HCT116 (cell line): ENCODE results near the gene CCDC17. TPM values are rescaled to one million over a fixed set of nuclear protein-coding genes. Genes with fewer than 3 reads are reported as not detected.

ENCODE experiments used
- ATAC-seq: fragments of 200-7000 bp; cut with Tn5 transposase; 2 replicates; pipeline ENCODE4 v1.9.1; 2020; ENCODE audit warnings: mild to moderate bottlenecking, moderate library complexity
- BruUV-seq: library from RNA; stranded (reverse); fragments of 400-500 nt; replicated peaks from 2 replicates; lab custom pipeline; 2021; lab: Mats Ljungman, UMichigan
- CTCF ChIA-PET: fragments of 300-600 bp; sonication (Branson Sonifier 250); formaldehyde crosslinking; loops from one replicate; lab custom pipeline; 2021; ENCODE audit warnings: antibody characterized with exemption; lab: Charles Lee
- POLR2A ChIA-PET: fragments of 300-600, 350-600 bp; sonication (Branson Sonifier 250); formaldehyde crosslinking; loops from one replicate; lab custom pipeline; 2021; ENCODE audit warnings: antibody characterized with exemption; lab: Charles Lee
- RAD21 ChIA-PET, 2 experiments: fragments of 300-600 bp; sonication (Branson Sonifier 250); formaldehyde crosslinking; loops; one replicate each; lab custom pipeline; 2023; ENCODE audit warnings: low total read pairs in 2 of 2; ENCODE audit not compliant: uncharacterized antibody in 2 of 2, unreplicated experiment in 2 of 2, low non-redundant PET in 1 of 2; lab: Charles Lee
- DNase-seq: peaks from one replicate; pipeline ENCODE4 v3.0.0-alpha.2; 2010; ENCODE audit warnings: low read depth, low spot score
- H2AFZ ChIP-seq: fragments of 200-600 bp; shearing (Covaris generic), sonication (generic); 2 replicates; pipeline ENCODE4 v1.6.1; 2017; ENCODE audit warnings: low read depth, mixed run types, mixed read lengths, antibody characterized with exemption, low read length; ENCODE audit not compliant: poor library complexity, severe bottlenecking
- H3K27ac ChIP-seq: 2 replicates; pipeline ENCODE4 v1.5.1; 2012; ENCODE audit warnings: low read depth, low read length
- H3K27me3 ChIP-seq: fragments of 200-600 bp; sonication (generic); 2 replicates; pipeline ENCODE4 v1.6.1; 2016; ENCODE audit warnings: mixed run types, low read length, mixed read lengths; ENCODE audit not compliant: insufficient read depth
- H3K36me3 ChIP-seq, 2 experiments: fragments of 200-500 bp in 1 of 2; fragments of 200-600 bp in 1 of 2; sonication (Bioruptor generic) in 1 of 2; sonication (generic) in 1 of 2; 2 replicates each; pipeline versions ENCODE4 v1.5.1 to v1.6.1; 2014 to 2016; ENCODE audit warnings: low read length in 2 of 2, inconsistent platforms in 1 of 2, mixed read lengths in 1 of 2, mixed run types in 1 of 2; ENCODE audit not compliant: insufficient read depth in 2 of 2, control insufficient read depth in 1 of 2
- H3K4me1 ChIP-seq, 2 experiments: fragments of 200-600 bp in 1 of 2; sonication (generic) in 1 of 2; 2 replicates each; pipeline versions ENCODE4 v1.5.1 to v1.6.1; 2012 to 2017; ENCODE audit warnings: low read length in 2 of 2, inconsistent platforms in 1 of 2, mild to moderate bottlenecking in 1 of 2, mixed read lengths in 1 of 2, mixed run types in 1 of 2, moderate library complexity in 1 of 2; ENCODE audit not compliant: insufficient read depth in 2 of 2, control insufficient read depth in 1 of 2
- H3K4me2 ChIP-seq: fragments of 200-600 bp; sonication (generic); 2 replicates; pipeline ENCODE4 v1.6.1; 2017; ENCODE audit warnings: mixed run types, low read length, mixed read lengths
- H3K4me3 ChIP-seq, 2 experiments: fragments of 200-600 bp in 1 of 2; sonication (generic) in 1 of 2; replicated peaks in 1 of 2; 2 replicates each; pipeline ENCODE4 v1.5.1; 2011 to 2016; ENCODE audit warnings: low read length in 2 of 2, control low read depth in 1 of 2, low read depth in 1 of 2, mild to moderate bottlenecking in 1 of 2, mixed read lengths in 1 of 2, mixed run types in 1 of 2
- H3K79me2 ChIP-seq: fragments of 200-600 bp; sonication (generic); 2 replicates; pipeline ENCODE4 v1.6.1; 2017; ENCODE audit warnings: mild to moderate bottlenecking, mixed run types, low read length, moderate library complexity, mixed read lengths; ENCODE audit not compliant: insufficient read depth
- H3K9ac ChIP-seq: fragments of 200-600 bp; sonication (generic); 2 replicates; pipeline ENCODE4 v1.6.1; 2016; ENCODE audit warnings: low read length, mixed read lengths
- H3K9me2 ChIP-seq: fragments of 200-600 bp; sonication (generic), shearing (Covaris generic); 2 replicates; pipeline ENCODE4 v1.6.1; 2017; ENCODE audit warnings: mixed run types, mild to moderate bottlenecking, moderate library complexity; ENCODE audit not compliant: insufficient read depth
- H3K9me3 ChIP-seq, 2 experiments: fragments of 200-500 bp in 1 of 2; fragments of 200-600 bp in 1 of 2; sonication (Bioruptor generic) in 1 of 2; sonication (generic) in 1 of 2; 2 replicates each; pipeline ENCODE4 v1.6.1; 2014 to 2017; ENCODE audit warnings: low read length in 2 of 2, mixed read lengths in 2 of 2, inconsistent platforms in 1 of 2, low read depth in 1 of 2, mild to moderate bottlenecking in 1 of 2, mixed run types in 1 of 2, moderate library complexity in 1 of 2; ENCODE audit not compliant: control insufficient read depth in 1 of 2, insufficient read depth in 1 of 2
- H4K20me1 ChIP-seq: fragments of 200-600 bp; sonication (generic), shearing (Covaris generic); 2 replicates; pipeline ENCODE4 v1.6.1; 2017; ENCODE audit warnings: mixed run types, mild to moderate bottlenecking, moderate library complexity; ENCODE audit not compliant: insufficient read depth
- CBX3 ChIP-seq: IDR thresholded peaks from 2 replicates; pipeline ENCODE4 v1.6.1; 2012; ENCODE audit warnings: low read depth
- CEBPB ChIP-seq: IDR thresholded peaks from 2 replicates; pipeline ENCODE4 v1.6.1; 2012; ENCODE audit warnings: low read depth
- EGR1 ChIP-seq: IDR thresholded peaks from 2 replicates; pipeline ENCODE4 v1.6.1; 2012; ENCODE audit warnings: low read depth
- ELF1 ChIP-seq: IDR thresholded peaks from 2 replicates; pipeline ENCODE4 v1.6.1; 2012; ENCODE audit warnings: low read depth, borderline replicate concordance
- EZH2 ChIP-seq: fragments of 200-600 bp; sonication (generic); IDR thresholded peaks from 2 replicates; pipeline ENCODE4 v1.6.1; 2017; ENCODE audit warnings: antibody characterized with exemption, mixed run types
- FOSL1 ChIP-seq: IDR thresholded peaks from 2 replicates; pipeline ENCODE4 v1.6.1; 2012; ENCODE audit warnings: low read depth
- POLR2A ChIP-seq: IDR thresholded peaks from 2 replicates; pipeline ENCODE4 v1.7.0; 2011; ENCODE audit warnings: borderline replicate concordance; ENCODE audit not compliant: insufficient read depth, insufficient read length; ENCODE audit errors: extremely low read depth
- POLR2AphosphoS5 ChIP-seq: IDR thresholded peaks from 2 replicates; pipeline ENCODE4 v1.6.1; 2011; ENCODE audit warnings: mild to moderate bottlenecking, low read depth, low read length, moderate library complexity
- RAD21 ChIP-seq: IDR thresholded peaks from 2 replicates; pipeline ENCODE4 v1.6.1; 2012; ENCODE audit warnings: low read depth, mild to moderate bottlenecking
- SIN3A ChIP-seq: IDR thresholded peaks from 2 replicates; pipeline ENCODE4 v1.6.1; 2012; ENCODE audit warnings: low read depth
- SP1 ChIP-seq: IDR thresholded peaks from 2 replicates; pipeline ENCODE4 v1.6.1; 2012; ENCODE audit warnings: low read depth
- SRF ChIP-seq: IDR thresholded peaks from 2 replicates; pipeline ENCODE4 v1.6.1; 2012; ENCODE audit warnings: low read depth
- TCF7L2 ChIP-seq: IDR thresholded peaks from 2 replicates; pipeline ENCODE4 v1.7.0; 2011; ENCODE audit warnings: borderline replicate concordance, inconsistent platforms; ENCODE audit not compliant: insufficient read depth, insufficient read length; ENCODE audit errors: extremely low read depth
- YY1 ChIP-seq: IDR thresholded peaks from 2 replicates; pipeline ENCODE4 v1.6.1; 2011; ENCODE audit warnings: low read length, low read depth, moderate library complexity, mild to moderate bottlenecking; ENCODE audit not compliant: insufficient replicate concordance; ENCODE audit errors: extremely low read depth
- intact Hi-C: fragments of 100-400 bp; cut with micrococcal nuclease; formaldehyde crosslinking; loops from 2 replicates; pipeline ENCODE4 v1.10.0; 2022
- total RNA-seq: library from RNA; stranded (reverse); gene quantifications from one replicate; pipeline ENCODE4 v1.2.1, GENCODE V29; 2021; ENCODE audit not compliant: unreplicated experiment
- TF ChIP-seq, protein P1 (sequence below): IDR thresholded peaks from 2 replicates; pipeline ENCODE4 v1.6.1; 2011; ENCODE audit warnings: mild to moderate bottlenecking, low read length, moderate library complexity; ENCODE audit not compliant: insufficient replicate concordance; ENCODE audit errors: extremely low read depth
- TF ChIP-seq, protein P2 (sequence below): IDR thresholded peaks from 2 replicates; pipeline ENCODE4 v1.6.1; 2012
- TF ChIP-seq, protein P3 (sequence below): IDR thresholded peaks from 2 replicates; pipeline ENCODE4 v1.6.1; 2012

CCDC17 gene
- total RNA-seq, 1 experiment from 2014 or later, result 2.4 TPM

DNA sequence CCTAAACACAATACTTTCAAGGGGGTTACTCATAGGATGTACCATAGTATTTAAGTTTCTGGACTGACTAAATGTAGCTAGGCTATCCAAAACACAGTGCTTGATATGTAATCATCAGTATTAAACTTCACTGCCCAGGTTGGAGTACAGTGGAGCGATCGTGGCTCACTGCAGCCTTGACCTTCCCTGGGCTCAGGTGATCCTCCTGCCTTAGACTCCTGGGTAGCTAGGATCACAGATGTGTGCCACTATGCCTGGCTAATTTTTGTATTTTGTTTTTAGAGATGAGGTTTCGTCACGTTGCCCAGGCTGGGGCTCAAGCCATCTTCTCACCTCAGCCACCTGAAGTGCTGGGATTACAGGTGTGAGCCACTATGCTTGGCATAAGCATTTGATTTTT lies 29.4 kb downstream of the CCDC17 start:
- no peak for ATAC-seq

DNA sequence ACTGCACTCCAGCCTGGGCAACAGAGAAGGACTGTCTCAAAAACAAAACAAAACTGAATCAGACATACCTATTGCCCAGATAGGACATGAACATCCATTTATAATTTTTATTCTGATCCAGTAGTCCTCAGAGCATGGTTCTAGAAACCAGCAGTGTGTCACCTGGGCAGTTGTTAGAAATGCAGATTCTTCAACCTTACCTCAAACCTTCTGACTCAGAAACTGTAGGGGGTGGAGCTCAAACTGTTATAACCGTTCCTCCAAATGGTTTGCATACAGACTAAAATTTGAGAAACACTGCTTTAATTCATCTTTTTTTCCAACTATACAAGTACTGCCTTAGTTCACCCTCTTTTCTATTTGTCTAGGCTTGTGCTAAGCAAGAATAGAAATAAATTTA lies 34.0 kb downstream of the CCDC17 start:
- ATAC-seq (no peak), DNase-seq (no peak)
- BruUV-seq, result no TSS peak
- Histone ChIP-seq H3K4me3 (no peak overlapping the region), H3K4me2 (no peak overlapping the region), H3K9me2 (no peaks in the 10 kb centered on the region), H3K9ac (no peak overlapping the region), H3K27me3 (no peaks in the 10 kb centered on the region), H2AFZ (no peak overlapping the region), H3K36me3 (peaks cover 24 to 39% of the 10 kb centered on the region in 2 experiments), H3K4me1 (peaks cover 12 to 14% of the 10 kb centered on the region in 2 experiments), H3K27ac (no peak overlapping the region), H3K79me2 (peaks cover 100% of the 10 kb centered on the region), H4K20me1 (peaks cover 26% of the 10 kb centered on the region; the same call in 1 of the 2 replicates), H3K9me3 (no peaks in the 10 kb centered on the region)
- POLR2A ChIA-PET, result no interaction called here
- RAD21 ChIA-PET, result no interaction called here
- intact Hi-C loops, result loop anchor here (10.0 kb wide), 1 partner anchor 295 kb away; no protein-coding TSS in a partner anchor
- CTCF ChIA-PET, result no interaction called here
- TF ChIP-seq FOSL1 (no peak), SRF (no peak), RAD21 (no peak), POLR2AphosphoS5 (no peak), EZH2 (no peak), EGR1 (no peak), SP1 (no peak), TCF7L2 (no peak), CBX3 (no peak), YY1 (no peak), SIN3A (no peak), ELF1 (no peak), CEBPB (no peak)
- TF ChIP-seq, protein P1, sequence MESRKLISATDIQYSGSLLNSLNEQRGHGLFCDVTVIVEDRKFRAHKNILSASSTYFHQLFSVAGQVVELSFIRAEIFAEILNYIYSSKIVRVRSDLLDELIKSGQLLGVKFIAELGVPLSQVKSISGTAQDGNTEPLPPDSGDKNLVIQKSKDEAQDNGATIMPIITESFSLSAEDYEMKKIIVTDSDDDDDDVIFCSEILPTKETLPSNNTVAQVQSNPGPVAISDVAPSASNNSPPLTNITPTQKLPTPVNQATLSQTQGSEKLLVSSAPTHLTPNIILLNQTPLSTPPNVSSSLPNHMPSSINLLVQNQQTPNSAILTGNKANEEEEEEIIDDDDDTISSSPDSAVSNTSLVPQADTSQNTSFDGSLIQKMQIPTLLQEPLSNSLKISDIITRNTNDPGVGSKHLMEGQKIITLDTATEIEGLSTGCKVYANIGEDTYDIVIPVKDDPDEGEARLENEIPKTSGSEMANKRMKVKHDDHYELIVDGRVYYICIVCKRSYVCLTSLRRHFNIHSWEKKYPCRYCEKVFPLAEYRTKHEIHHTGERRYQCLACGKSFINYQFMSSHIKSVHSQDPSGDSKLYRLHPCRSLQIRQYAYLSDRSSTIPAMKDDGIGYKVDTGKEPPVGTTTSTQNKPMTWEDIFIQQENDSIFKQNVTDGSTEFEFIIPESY, result no peak
- TF ChIP-seq, protein P2, sequence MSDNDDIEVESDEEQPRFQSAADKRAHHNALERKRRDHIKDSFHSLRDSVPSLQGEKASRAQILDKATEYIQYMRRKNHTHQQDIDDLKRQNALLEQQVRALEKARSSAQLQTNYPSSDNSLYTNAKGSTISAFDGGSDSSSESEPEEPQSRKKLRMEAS, result no peak
- TF ChIP-seq, protein P3, sequence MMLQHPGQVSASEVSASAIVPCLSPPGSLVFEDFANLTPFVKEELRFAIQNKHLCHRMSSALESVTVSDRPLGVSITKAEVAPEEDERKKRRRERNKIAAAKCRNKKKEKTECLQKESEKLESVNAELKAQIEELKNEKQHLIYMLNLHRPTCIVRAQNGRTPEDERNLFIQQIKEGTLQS, result no peak

More for the DNA sequence above, 29.4 kb downstream of the CCDC17 start:
- TF ChIP-seq EZH2 (no peak), POLR2A (no peak), CEBPB (no peak), TCF7L2 (no peak)
- TF ChIP-seq, protein P3, result no peak
- no peak for DNase-seq
- H3K9ac ChIP-seq, result no peak overlapping the region
- ChIA-PET CTCF (no interaction called here), RAD21 (interaction anchor here in 1 of 2 experiments (0.7 kb wide), 1 partner anchor 350 kb away, joined by 3 read pairs; no protein-coding TSS in a partner anchor), POLR2A (no interaction called here)
- H3K4me3 ChIP-seq, result no peak overlapping the region
- H2AFZ ChIP-seq, result no peak overlapping the region
- H3K9me3 ChIP-seq, result no peaks in the 10 kb centered on the region
- H3K27ac ChIP-seq, result no peak overlapping the region
- peaks cover 99% of the 10 kb centered on the region for H3K79me2 ChIP-seq
- no TSS peak for BruUV-seq
- no peaks in the 10 kb centered on the region for H3K27me3 ChIP-seq
- H4K20me1 ChIP-seq, result peaks cover 4% of the 10 kb centered on the region; the same call in 1 of the 2 replicates
- peaks cover 0 to 3% of the 10 kb centered on the region in 2 experiments; a peak in 1 of 4 replicates for H3K4me1 ChIP-seq
- H3K4me2 ChIP-seq, result no peak overlapping the region
- intact Hi-C loops, result no loop called here
- no peaks in the 10 kb centered on the region for H3K9me2 ChIP-seq
- peaks cover 38 to 45% of the 10 kb centered on the region in 2 experiments for H3K36me3 ChIP-seq
